T1000 (cell line): ENCODE measurements around the gene IRF3.

ENCODE experiments used
- DNase-seq: peaks from one replicate; lab custom pipeline; 2025; ENCODE audit warnings: mixed read lengths; lab: John Stamatoyannopoulos, UW

IRF3 gene

GRCh38 chr19:49687566-49688316 lies 22.1 kb upstream of the IRF3 start:
- no peak for DNase-seq

- DNase-seq, result no peak
Observed at GRCh38 chr19:49687150-49687549, 21.5 kb upstream of the IRF3 start.

DNA sequence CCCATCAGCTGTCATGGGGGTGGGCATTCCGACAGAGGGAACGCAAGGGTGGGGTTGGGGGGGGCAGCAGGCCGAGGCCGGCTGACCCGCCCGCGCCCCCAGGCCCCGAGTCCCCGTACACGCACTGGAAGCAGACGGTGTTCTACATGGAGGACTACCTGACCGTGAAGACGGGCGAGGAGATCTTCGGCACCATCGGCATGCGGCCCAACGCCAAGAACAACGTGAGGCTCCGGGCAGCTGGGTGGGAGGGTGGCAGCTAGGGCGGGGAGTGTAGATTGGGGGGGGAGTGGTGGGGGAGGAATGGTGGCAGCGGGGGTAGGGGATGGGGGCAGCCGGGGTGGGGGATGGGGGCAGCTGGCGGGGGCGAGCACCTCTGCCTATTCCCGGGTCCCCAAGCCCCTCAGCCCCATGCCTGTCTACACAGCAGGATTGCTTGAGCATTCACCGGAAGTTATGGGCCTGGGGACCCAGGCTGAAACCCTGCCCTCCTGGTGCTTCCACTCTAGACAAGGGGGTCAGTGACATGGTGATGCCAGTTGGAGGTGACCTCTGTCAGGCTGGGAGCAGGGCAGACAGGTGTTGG lies 20.9 kb upstream of the IRF3 start:
- DNase-seq, result no peak

GRCh38 chr19:49685845-49686332 lies 20.2 kb upstream of the IRF3 start:
- DNase-seq, result no peak

DNA sequence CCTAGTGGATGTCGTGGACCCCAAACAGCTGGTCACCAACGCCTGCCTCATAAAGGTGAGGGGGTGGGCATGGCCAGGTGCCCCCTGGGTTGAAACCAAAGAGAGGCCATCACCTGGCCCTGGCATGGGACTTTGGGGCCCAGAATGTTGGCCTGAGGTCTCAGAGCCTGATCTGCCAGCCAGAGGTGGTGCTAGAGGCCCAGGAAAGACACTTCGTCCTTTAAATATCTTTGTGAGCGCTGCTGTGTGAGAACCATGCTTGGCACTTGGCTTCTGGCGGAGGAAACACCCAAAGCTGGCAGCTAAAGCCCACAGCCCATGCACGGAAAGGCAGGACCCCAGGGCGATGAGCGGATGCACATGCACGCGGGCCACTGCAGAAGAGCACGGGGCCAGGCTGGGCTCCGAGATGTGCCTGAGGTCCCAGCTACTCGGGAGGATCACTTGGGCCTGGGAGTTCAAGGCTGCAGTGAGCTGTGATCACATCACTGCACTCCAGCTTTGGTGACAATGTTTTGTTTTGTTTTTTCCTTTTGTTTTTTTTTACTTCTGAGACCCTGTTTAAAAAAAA lies 19.4 kb upstream of the IRF3 start:
- no peak for DNase-seq

DNA sequence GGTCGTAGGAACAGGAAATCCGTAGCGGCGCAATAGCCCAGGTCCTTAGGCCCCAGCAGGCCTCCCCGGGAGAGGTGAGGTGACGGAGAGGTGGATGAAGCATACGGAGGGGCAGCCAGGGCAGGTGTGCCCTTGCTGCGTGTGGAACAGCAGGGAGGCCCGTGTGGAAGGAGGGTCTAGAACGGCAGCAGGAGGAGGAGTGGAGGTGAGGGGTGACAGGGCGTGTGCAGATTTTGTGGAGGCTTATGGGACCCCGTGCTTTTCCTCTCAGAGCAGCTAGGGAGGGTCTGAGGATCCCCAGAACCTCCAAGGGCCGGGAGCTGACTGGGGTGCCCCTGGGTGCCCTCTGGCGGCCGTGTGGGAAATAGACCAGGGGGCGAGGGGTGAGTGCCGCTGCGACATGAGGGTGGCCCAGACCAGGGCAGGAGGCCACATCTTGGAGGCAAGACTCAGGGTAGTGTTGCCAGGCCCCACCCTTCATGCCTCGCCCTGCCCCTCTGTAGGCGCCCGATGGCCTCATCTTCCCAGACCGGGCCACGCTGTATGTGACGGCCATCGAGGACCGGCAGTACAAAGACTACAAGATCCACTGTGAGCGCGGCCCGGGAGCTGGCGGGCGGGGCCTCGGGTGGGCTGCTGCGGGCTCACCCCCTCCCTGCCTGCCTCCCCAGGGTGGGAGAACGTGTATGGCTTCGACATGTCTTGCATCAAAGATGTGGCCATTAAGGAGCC lies 18.8 kb upstream of the IRF3 start:
- DNase-seq, result no peak

DNA sequence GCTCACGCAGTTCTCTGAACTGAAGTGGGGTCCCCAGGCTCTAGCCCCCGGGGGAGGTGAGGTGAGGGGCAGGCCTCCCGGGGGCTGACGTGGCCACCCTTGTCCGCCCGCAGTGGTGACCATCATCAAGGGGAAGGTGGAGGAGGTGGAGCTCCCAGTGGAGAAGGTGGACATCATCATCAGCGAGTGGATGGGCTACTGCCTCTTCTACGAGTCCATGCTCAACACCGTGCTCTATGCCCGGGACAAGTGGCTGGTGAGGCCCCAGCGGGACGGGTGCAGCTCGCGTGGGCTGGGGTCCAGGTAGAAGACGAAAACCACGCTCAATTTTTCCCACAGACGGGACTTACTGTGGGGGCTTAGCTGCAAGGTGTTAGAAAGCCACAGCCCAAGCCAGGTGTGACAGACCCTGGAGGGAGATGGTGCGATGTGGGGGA lies 18.2 kb upstream of the IRF3 start:
- DNase-seq, result no peak

DNA sequence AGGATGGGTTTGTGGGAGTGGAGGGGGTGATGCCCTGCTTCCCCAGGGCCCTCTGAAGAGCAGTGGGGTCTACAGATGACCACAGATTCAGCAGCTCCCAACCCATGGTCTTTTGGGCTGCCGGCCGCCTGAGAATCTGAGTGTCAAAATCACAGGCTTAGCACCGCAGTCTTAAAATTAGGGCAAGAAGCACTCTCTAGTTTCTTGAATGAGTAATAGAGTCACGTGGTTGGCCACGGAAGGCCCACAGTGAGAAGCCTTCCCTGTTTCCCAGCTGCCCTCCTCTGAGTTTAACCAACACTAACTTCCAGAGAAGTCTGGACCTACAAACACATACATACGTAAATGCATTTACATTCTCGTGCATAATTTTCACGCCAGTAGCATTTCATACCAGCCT lies 16.6 kb upstream of the IRF3 start:
- no peak for DNase-seq

GRCh38 chr19:49681830-49682229 lies 16.2 kb upstream of the IRF3 start:
- no peak for DNase-seq

GRCh38 chr19:49680421-49681351 lies 15.0 kb upstream of the IRF3 start:
- DNase-seq, result peak; percentile 77

DNA sequence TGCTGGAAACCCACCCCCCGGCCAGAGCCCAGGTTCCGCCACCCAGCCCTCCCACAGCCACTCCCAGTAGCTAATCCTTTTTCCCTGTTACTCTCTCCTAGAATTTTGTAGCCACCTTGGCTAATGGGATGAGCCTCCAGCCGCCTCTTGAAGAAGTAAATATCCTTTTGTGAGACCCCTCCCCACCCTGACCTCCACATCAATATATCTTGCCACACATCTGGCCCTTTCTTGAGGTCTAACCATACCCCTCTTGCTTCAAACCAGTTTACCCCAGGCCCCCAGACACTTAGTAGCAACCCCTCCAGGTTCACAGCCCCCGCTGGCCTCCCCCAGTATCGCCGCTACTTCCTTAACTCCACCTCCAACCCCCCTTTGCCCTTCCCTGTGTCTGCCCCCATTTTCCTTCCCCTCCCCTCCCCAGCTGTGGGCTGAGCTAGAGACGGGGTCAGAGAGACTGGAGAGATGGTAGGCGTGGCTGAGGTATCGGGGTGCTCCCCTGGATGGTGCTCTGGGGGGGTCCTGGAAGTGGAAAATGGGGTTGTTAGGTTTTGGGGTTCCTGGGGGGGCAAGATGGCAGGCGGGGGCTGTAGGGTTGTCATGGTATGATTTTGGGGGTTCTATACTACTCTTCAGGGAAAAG lies 14.2 kb upstream of the IRF3 start:
- no peak for DNase-seq

DNA sequence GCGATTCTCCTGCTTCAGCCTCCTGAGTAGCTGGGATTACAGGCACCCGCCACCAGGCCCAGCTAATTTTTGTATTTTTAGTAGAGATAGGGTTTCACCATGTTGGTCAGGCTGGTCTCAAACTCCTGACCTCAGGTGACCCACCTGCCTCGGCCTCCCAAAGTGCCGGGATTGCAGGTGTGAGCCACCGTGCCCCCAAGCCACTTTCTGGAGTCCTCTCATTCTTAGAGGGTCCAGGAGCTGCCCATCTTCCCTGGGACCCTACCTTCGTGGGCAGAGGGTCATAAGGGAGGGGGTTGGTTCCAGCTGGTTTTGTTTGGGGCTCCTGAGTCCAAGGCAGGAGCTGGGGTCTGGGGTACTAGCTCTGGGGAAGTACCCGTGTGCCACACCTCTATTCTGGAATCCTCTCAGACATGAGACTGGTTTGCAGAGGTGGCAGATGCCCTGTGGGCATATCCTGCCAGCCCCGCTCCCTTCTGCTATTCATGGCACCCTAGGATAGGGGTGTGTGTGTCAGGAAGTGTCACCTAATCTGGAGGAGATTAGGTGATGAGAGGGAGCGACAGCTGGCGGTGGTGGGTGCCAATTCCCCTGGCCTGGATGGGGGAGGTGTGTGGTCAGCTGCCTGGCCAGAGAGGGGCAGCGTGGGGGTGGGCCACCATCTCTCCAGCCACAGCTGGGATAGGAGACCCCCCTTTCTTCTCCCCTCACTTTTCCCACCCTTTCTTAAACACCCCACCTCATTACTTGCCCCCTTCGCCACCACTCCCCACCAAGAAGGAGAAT lies 13.5 kb upstream of the IRF3 start:
- DNase-seq, result no peak

- peak; percentile 48 for DNase-seq
Observed at GRCh38 chr19:49677901-49678674, 12.4 kb upstream of the IRF3 start.

- no peak for DNase-seq
Observed at GRCh38 chr19:49677231-49677900, 11.7 kb upstream of the IRF3 start, which contains the start of gene PRMT1. Gene PRMT1, plus strand, starts transcription at chr19:49677271. Its CDS starts 10 bp downstream, at chr19:49677281.

DNA sequence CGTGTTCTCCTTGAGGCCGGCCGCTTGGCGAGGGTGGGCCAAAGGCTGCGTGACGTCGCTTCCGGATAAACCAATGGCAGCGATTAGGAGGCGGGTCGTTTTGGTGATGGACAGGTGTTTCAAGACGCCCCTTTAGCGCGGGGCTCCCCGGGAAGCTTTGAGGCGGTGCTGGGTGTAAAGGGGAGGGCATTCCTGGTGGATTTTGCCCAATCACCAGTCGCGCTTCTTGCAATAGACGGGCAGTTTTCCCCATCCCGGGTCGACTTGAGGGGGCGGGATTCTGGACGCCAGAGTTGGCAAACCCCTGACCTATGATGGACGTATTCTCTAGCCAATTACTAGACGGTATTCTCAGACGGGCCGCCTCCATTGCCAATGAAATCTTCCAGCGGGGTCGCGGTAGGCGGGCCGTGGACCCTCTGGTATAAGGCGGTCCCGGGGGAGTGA lies 11.2 kb upstream of the IRF3 start:
- DNase-seq, result peak; percentile 99

DNA sequence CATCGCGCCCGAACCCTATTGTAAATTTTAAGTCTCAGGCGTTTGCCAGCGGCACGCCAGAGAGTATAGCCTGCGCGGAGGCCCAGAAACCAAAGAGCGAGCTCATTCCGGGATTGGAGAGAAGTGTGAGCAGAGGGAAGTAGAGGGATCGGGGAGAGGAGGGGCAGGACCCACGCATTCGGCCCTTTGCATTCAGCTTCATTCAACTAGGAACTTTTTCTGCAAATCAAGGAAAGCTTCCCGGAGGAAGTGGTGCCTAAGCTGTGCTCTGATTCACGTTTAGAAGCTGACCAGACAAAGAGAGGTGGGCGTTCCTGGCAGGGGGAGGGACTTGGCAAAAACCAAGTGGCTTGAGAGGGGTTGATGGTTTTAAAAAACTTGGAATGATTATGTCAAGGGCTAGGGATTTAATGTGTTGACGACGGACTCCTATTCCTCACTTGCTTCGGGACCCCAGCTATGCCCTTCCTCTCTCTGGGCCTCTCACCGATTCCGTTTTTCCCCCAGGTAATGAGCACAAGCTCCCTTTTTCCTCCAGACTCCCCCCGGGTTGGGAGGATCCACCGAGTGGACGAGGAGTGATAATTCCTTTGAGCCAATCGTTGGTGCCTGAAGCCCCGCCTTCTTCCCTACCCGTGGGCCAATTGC lies 10.6 kb upstream of the IRF3 start:
- DNase-seq, result no peak

GRCh38 chr19:49672131-49672919 lies 6.7 kb upstream of the IRF3 start:
- peak; percentile 51 for DNase-seq
